Sigmoid colon (tissue), 3 donors: ENCODE results near the gene TUBB.

ENCODE experiments used
- CTCF ChIP-seq, 4 experiments: fragments of 450-650 bp in 3 of 4; fragments of 200-600 bp in 1 of 4; IDR thresholded peaks; one replicate each; pipeline ENCODE4 v1.5.1; 2016 to 2019; ENCODE audit warnings: antibody characterized with exemption in 4 of 4, mild to moderate bottlenecking in 3 of 4, moderate library complexity in 2 of 4
- POLR2A ChIP-seq, 2 donors: fragments of 450-650 bp; IDR thresholded peaks; one replicate each; pipeline ENCODE4 v1.6.1; 2016; ENCODE audit warnings: antibody characterized with exemption in 2 of 2, mild to moderate bottlenecking in 2 of 2, moderate library complexity in 2 of 2

GRCh38 chr6:30678964-30679726 lies 41.0 kb upstream of the TUBB start:
- TF ChIP-seq CTCF (IDR thresholded peaks at IDR 0.05) (peak; percentile 92 to 98 (median 97)), POLR2A (IDR thresholded peaks at IDR 0.05) (no peak)
